ENCODE data around the gene DMRTA2.

The DMRTA2 gene

GRCh38 chr1:50416553-50417453 is 6.4 kb downstream of the DMRTA2 start:
- no peaks in the 10 kb centered on the region for H3K36me3 ChIP-seq (ENCODE audit: insufficient read depth, low read length)
- no peaks in the 10 kb centered on the region for H3F3A ChIP-seq (ENCODE audit: insufficient read depth, low read length)
- no peaks in the 10 kb centered on the region for H3K27me3 ChIP-seq (ENCODE audit: insufficient read depth, low read length)
- H3K4me2 ChIP-seq (ENCODE audit: low read length) = no peak overlapping the region
- no peaks in the 10 kb centered on the region for H4K20me1 ChIP-seq (ENCODE audit: insufficient read depth, low read length)
- no peak overlapping the region for H2AFZ ChIP-seq (ENCODE audit: low read length)
- H3K9me2 ChIP-seq (ENCODE audit: low read depth, low read length) = no peaks in the 10 kb centered on the region
- no peaks in the 10 kb centered on the region for H3K79me2 ChIP-seq (ENCODE audit: insufficient read depth, low read length)
- no peak overlapping the region for H3K4me3 ChIP-seq (ENCODE audit: low read depth, low read length, poor library complexity, severe bottlenecking)
- H3K9ac ChIP-seq (ENCODE audit: low read length) = no peak overlapping the region
- TF ChIP-seq CTCF (IDR thresholded peaks at IDR 0.05; ENCODE audit: low read length) (no peak), EZH2 (IDR thresholded peaks at IDR 0.05; ENCODE audit: borderline replicate concordance, low read length) (no peak)
- H3K9me3 ChIP-seq (ENCODE audit: low read length) = no peaks in the 10 kb centered on the region
- H3K4me1 ChIP-seq (ENCODE audit: insufficient read depth, low read length, severe bottlenecking) = no peaks in the 10 kb centered on the region
- H3K27ac ChIP-seq (ENCODE audit: low read depth, low read length, poor library complexity, severe bottlenecking) = no peak overlapping the region

- H2AFZ ChIP-seq (ENCODE audit: low read length) = no peak overlapping the region
- H3F3A ChIP-seq (ENCODE audit: insufficient read depth, low read length) = no peaks in the 10 kb centered on the region
- no peaks in the 10 kb centered on the region for H3K79me2 ChIP-seq (ENCODE audit: insufficient read depth, low read length)
- H3K27me3 ChIP-seq (ENCODE audit: insufficient read depth, low read length) = no peaks in the 10 kb centered on the region
- TF ChIP-seq EZH2 (IDR thresholded peaks at IDR 0.05; ENCODE audit: borderline replicate concordance, low read length) (no peak), CTCF (IDR thresholded peaks at IDR 0.05; ENCODE audit: low read length) (no peak)
- H3K9me3 ChIP-seq (ENCODE audit: low read length) = no peaks in the 10 kb centered on the region
- H3K9me2 ChIP-seq (ENCODE audit: low read depth, low read length) = no peaks in the 10 kb centered on the region
- H3K36me3 ChIP-seq (ENCODE audit: insufficient read depth, low read length) = no peaks in the 10 kb centered on the region
- H3K4me1 ChIP-seq (ENCODE audit: insufficient read depth, low read length, severe bottlenecking) = no peaks in the 10 kb centered on the region
- H4K20me1 ChIP-seq (ENCODE audit: insufficient read depth, low read length) = no peaks in the 10 kb centered on the region
- no peak overlapping the region for H3K9ac ChIP-seq (ENCODE audit: low read length)
- H3K27ac ChIP-seq (ENCODE audit: low read depth, low read length, poor library complexity, severe bottlenecking) = no peak overlapping the region
- H3K4me3 ChIP-seq (ENCODE audit: low read depth, low read length, poor library complexity, severe bottlenecking) = no peak overlapping the region
- no peak overlapping the region for H3K4me2 ChIP-seq (ENCODE audit: low read length)
Observed at GRCh38 chr1:50416150-50416527, 7.1 kb downstream of the DMRTA2 start.

GRCh38 chr1:50415235-50416149 is 7.8 kb downstream of the DMRTA2 start:
- H3K4me2 ChIP-seq (ENCODE audit: low read length) = no peak overlapping the region
- no peaks in the 10 kb centered on the region for H3K4me1 ChIP-seq (ENCODE audit: insufficient read depth, low read length, severe bottlenecking)
- no peaks in the 10 kb centered on the region for H4K20me1 ChIP-seq (ENCODE audit: insufficient read depth, low read length)
- H3K27me3 ChIP-seq (ENCODE audit: insufficient read depth, low read length) = no peaks in the 10 kb centered on the region
- H3K9me2 ChIP-seq (ENCODE audit: low read depth, low read length) = no peaks in the 10 kb centered on the region
- H3K27ac ChIP-seq (ENCODE audit: low read depth, low read length, poor library complexity, severe bottlenecking) = no peak overlapping the region
- no peak overlapping the region for H3K9ac ChIP-seq (ENCODE audit: low read length)
- TF ChIP-seq EZH2 (IDR thresholded peaks at IDR 0.05; ENCODE audit: borderline replicate concordance, low read length) (no peak), CTCF (IDR thresholded peaks at IDR 0.05; ENCODE audit: low read length) (no peak)
- no peaks in the 10 kb centered on the region for H3K36me3 ChIP-seq (ENCODE audit: insufficient read depth, low read length)
- H3K79me2 ChIP-seq (ENCODE audit: insufficient read depth, low read length) = no peaks in the 10 kb centered on the region
- no peak overlapping the region for H2AFZ ChIP-seq (ENCODE audit: low read length)
- no peaks in the 10 kb centered on the region for H3K9me3 ChIP-seq (ENCODE audit: low read length)
- H3F3A ChIP-seq (ENCODE audit: insufficient read depth, low read length) = no peaks in the 10 kb centered on the region
- H3K4me3 ChIP-seq (ENCODE audit: low read depth, low read length, poor library complexity, severe bottlenecking) = no peak overlapping the region
